Gastroesophageal sphincter (tissue), 4 donors: Measurements from ENCODE around the gene MYOM1. TPM values are rescaled to one million over a fixed set of nuclear protein-coding genes. Genes with fewer than 3 reads are reported as not detected.

Source experiments
- ATAC-seq: fragments of 150-250 bp; one replicate; pipeline ENCODE4 v1.9.1; 2016; ENCODE audit warnings: mild to moderate bottlenecking, moderate library complexity
- H3K27ac ChIP-seq, 4 donors: fragments of 200-600 bp; sonication (generic) in 3 of 4; 1 replicate in 3 of 4; 2 replicates in 1 of 4; pipeline ENCODE4 v1.5.1; 2016 to 2019
- H3K27me3 ChIP-seq: fragments of 200-600 bp; sonication (generic); one replicate; pipeline ENCODE4 v1.5.1; 2019
- H3K36me3 ChIP-seq, 2 donors: fragments of 200-600 bp; sonication (generic); one replicate each; pipeline ENCODE4 v1.5.1; 2019; ENCODE audit warnings: control low read depth in 1 of 2
- H3K4me1 ChIP-seq, 3 donors: fragments of 200-600 bp; sonication (generic); 1 replicate in 2 of 3; 2 replicates in 1 of 3; pipeline ENCODE4 v1.5.1; 2016 to 2019; ENCODE audit warnings: control low read depth in 2 of 3
- H3K4me3 ChIP-seq, 2 donors: fragments of 200-600 bp; sonication (generic); one replicate each; pipeline ENCODE4 v1.5.1; 2019; ENCODE audit warnings: mild to moderate bottlenecking in 1 of 2, moderate library complexity in 1 of 2
- H3K9me3 ChIP-seq, 3 donors: fragments of 200-600 bp; sonication (generic); one replicate each; pipeline ENCODE4 v1.5.1; 2017 to 2019; ENCODE audit warnings: control low read depth in 2 of 3
- CTCF ChIP-seq, 4 experiments: fragments of 200-600 bp in 2 of 4; fragments of 450-650 bp in 2 of 4; sonication (generic) in 1 of 4; IDR thresholded peaks; one replicate each; pipeline ENCODE4 v1.5.1; 2017 to 2019; ENCODE audit warnings: antibody characterized with exemption in 4 of 4, mild to moderate bottlenecking in 2 of 4, moderate library complexity in 2 of 4
- EP300 ChIP-seq: sonication (generic); formaldehyde crosslinking; IDR thresholded peaks from one replicate; pipeline ENCODE4 v1.6.1; 2017; ENCODE audit warnings: antibody characterized with exemption, mild to moderate bottlenecking
- POLR2A ChIP-seq, 2 donors: fragments of 450-650 bp; IDR thresholded peaks; one replicate each; pipeline ENCODE4 v1.6.1; 2017; ENCODE audit warnings: antibody characterized with exemption in 2 of 2, mild to moderate bottlenecking in 2 of 2, moderate library complexity in 1 of 2
- POLR2AphosphoS5 ChIP-seq: sonication (generic); formaldehyde crosslinking; IDR thresholded peaks from one replicate; pipeline ENCODE4 v1.6.1; 2017; ENCODE audit warnings: antibody characterized with exemption
- WGBS, 2 donors: methylation state at CpG; one replicate each; pipeline ENCODE4 v1.1.5; 2018; ENCODE audit warnings: low coverage in 1 of 2; 5-methylcytosine and 5-hydroxymethylcytosine counted together
- total RNA-seq, 4 donors: library from RNA; depleted of rRNA; stranded (reverse); fragments of >200 nt; gene quantifications; one replicate each; pipeline ENCODE4 v1.1.0, GENCODE V29; 2016

The MYOM1 gene
- 10 to 100 TPM; 14.8 to 37.6 (median 24.6) TPM for total RNA-seq

- H3K27me3 ChIP-seq = no peaks in the 10 kb centered on the region
- ATAC-seq = peak; percentile 37
- H3K36me3 ChIP-seq = peaks cover 0 to 7% of the 10 kb centered on the region in 2 donors
- peaks cover 0 to 32% (median 3%) of the 10 kb centered on the region in 3 donors for H3K4me1 ChIP-seq
- H3K9me3 ChIP-seq = no peaks in the 10 kb centered on the region
- no peak for TF ChIP-seq EP300
- peak; percentile 64 for TF ChIP-seq POLR2AphosphoS5
- no peak for TF ChIP-seq POLR2A (IDR thresholded peaks at IDR 0.05)
- peak within 1 kb of the TSS; percentile 49 to 75 for H3K4me3 ChIP-seq
- 29 to 30% methylated on average over 7 to 9 of the region's 9 CpGs for WGBS, 2 donors
- H3K27ac ChIP-seq = peak within 1 kb of the TSS; percentile 77 to 95 (median 82)
These were observed at the start of gene MYOM1 for GRCh38 chr18:3219631-3220335. MYOM1 (minus strand) TSS chr18:3219968; CDS start chr18:3215223, 4,745 bp downstream.

- Histone ChIP-seq H3K9me3 (no peaks in the 10 kb centered on the region), H3K36me3 (peaks cover 0 to 17% of the 10 kb centered on the region in 2 donors), H3K27me3 (no peaks in the 10 kb centered on the region), H3K4me1 (peaks cover 25 to 66% (median 29%) of the 10 kb centered on the region in 3 donors), H3K27ac (peak overlapping the region in 1 of 4 donors; percentile 3), H3K4me3 (no peak overlapping the region)
- TF ChIP-seq POLR2AphosphoS5 (no peak), POLR2A (IDR thresholded peaks at IDR 0.05) (no peak), EP300 (no peak), CTCF (IDR thresholded peaks at IDR 0.05) (no peak)
- ATAC-seq = no peak
- 63 to 69% methylated on average over 4 of the region's 4 CpGs for WGBS, 2 donors
These were observed 49.6 kb upstream of the MYOM1 start for GRCh38 chr18:3269241-3269913.

GRCh38 chr18:3268306-3268705 lies 48.5 kb upstream of the MYOM1 start:
- ATAC-seq = no peak
- no peak overlapping the region for H3K27ac ChIP-seq
- no peaks in the 10 kb centered on the region for H3K27me3 ChIP-seq
- H3K36me3 ChIP-seq = peaks cover 0 to 7% of the 10 kb centered on the region in 2 donors
- no peak overlapping the region for H3K4me3 ChIP-seq
- H3K9me3 ChIP-seq = no peaks in the 10 kb centered on the region
- peaks cover 36 to 77% (median 38%) of the 10 kb centered on the region in 3 donors for H3K4me1 ChIP-seq
- TF ChIP-seq CTCF (IDR thresholded peaks at IDR 0.05) (no peak), EP300 (no peak), POLR2A (IDR thresholded peaks at IDR 0.05) (no peak), POLR2AphosphoS5 (no peak)

- Histone ChIP-seq H3K36me3 (no peaks in the 10 kb centered on the region), H3K27me3 (no peaks in the 10 kb centered on the region), H3K27ac (no peak overlapping the region), H3K4me1 (peaks cover 36 to 72% (median 38%) of the 10 kb centered on the region in 3 donors), H3K9me3 (no peaks in the 10 kb centered on the region), H3K4me3 (no peak overlapping the region)
- WGBS, 2 donors = 0% methylated on average over 1 of the region's 7 CpGs
- TF ChIP-seq EP300 (no peak), POLR2AphosphoS5 (no peak), POLR2A (IDR thresholded peaks at IDR 0.05) (no peak), CTCF (IDR thresholded peaks at IDR 0.05) (no peak)
- no peak for ATAC-seq
These were observed 46.4 kb upstream of the MYOM1 start for GRCh38 chr18:3266062-3266608.

- no peak for ATAC-seq
- H3K4me3 ChIP-seq = no peak overlapping the region
These were observed 45.8 kb upstream of the MYOM1 start for GRCh38 chr18:3265564-3266033.

More at GRCh38 chr18:3265564-3266033, 45.8 kb upstream of the MYOM1 start:
- TF ChIP-seq EP300 = no peak
- TF ChIP-seq POLR2AphosphoS5 = no peak
- no peak for TF ChIP-seq CTCF (IDR thresholded peaks at IDR 0.05)
- TF ChIP-seq POLR2A (IDR thresholded peaks at IDR 0.05) = no peak
- H3K36me3 ChIP-seq = no peaks in the 10 kb centered on the region
- H3K4me1 ChIP-seq = peaks cover 36 to 76% (median 38%) of the 10 kb centered on the region in 3 donors
- H3K27me3 ChIP-seq = no peaks in the 10 kb centered on the region
- H3K27ac ChIP-seq = no peak overlapping the region
- WGBS, 2 donors = 65 to 90% methylated on average over 2 to 3 of the region's 3 CpGs
- H3K9me3 ChIP-seq = no peaks in the 10 kb centered on the region
